KMS-11 (cell line): ENCODE data around the gene METTL3.

Experiments used
- H2AFZ ChIP-seq: fragments of 200-600 bp; sonication (generic); 2 replicates; pipeline ENCODE4 v1.6.1; 2016; ENCODE audit warnings: antibody characterized with exemption, mixed run types, low read depth
- H3K27ac ChIP-seq: fragments of 200-600 bp; sonication (generic); 2 replicates; pipeline ENCODE4 v1.6.1; 2016; ENCODE audit warnings: mild to moderate bottlenecking, mixed run types
- H3K27me3 ChIP-seq: fragments of 200-600 bp; sonication (generic); 2 replicates; pipeline ENCODE4 v1.6.1; 2017; ENCODE audit warnings: mild to moderate bottlenecking, low read depth, mixed run types, moderate library complexity; ENCODE audit not compliant: insufficient read depth
- H3K36me3 ChIP-seq: fragments of 200-600 bp; sonication (generic); 2 replicates; pipeline ENCODE4 v1.6.1; 2017; ENCODE audit warnings: mild to moderate bottlenecking, mixed run types; ENCODE audit not compliant: insufficient read depth
- H3K4me1 ChIP-seq: fragments of 200-600 bp; sonication (generic); 2 replicates; pipeline ENCODE4 v1.6.1; 2016; ENCODE audit warnings: mild to moderate bottlenecking, low read depth, mixed run types; ENCODE audit not compliant: poor library complexity, severe bottlenecking
- H3K4me2 ChIP-seq: fragments of 200-600 bp; sonication (generic); 2 replicates; pipeline ENCODE4 v1.7.0; 2016; ENCODE audit warnings: mild to moderate bottlenecking, mixed run types
- H3K4me3 ChIP-seq: fragments of 200-600 bp; sonication (generic); IDR thresholded peaks from 2 replicates; pipeline ENCODE4 v1.6.1; 2017; ENCODE audit warnings: low read depth, low read length, mixed read lengths; ENCODE audit not compliant: insufficient read depth
- H3K79me2 ChIP-seq: fragments of 200-600 bp; sonication (generic); 2 replicates; pipeline ENCODE4 v1.6.1; 2016; ENCODE audit warnings: low read depth, mixed run types; ENCODE audit not compliant: insufficient read depth
- H3K9ac ChIP-seq: fragments of 200-600 bp; sonication (generic); 2 replicates; pipeline ENCODE4 v1.6.1; 2016; ENCODE audit warnings: mild to moderate bottlenecking, mixed run types
- H4K20me1 ChIP-seq: fragments of 200-600 bp; sonication (generic); 2 replicates; pipeline ENCODE4 v1.6.1; 2016; ENCODE audit warnings: mild to moderate bottlenecking, mixed run types; ENCODE audit not compliant: insufficient read depth
- CTCF ChIP-seq: fragments of 200-600 bp; sonication (generic); conservative IDR thresholded peaks from 2 replicates; pipeline ENCODE4 v1.6.1; 2017; ENCODE audit warnings: low read depth, mild to moderate bottlenecking, antibody characterized with exemption, low read length, moderate library complexity, mixed read lengths

Gene METTL3

GRCh38 chr14:21496453-21496852 lies 14.7 kb downstream of the METTL3 start:
- Histone ChIP-seq H3K36me3 (no peaks in the 10 kb centered on the region), H2AFZ (no peak overlapping the region), H3K4me2 (no peak overlapping the region), H3K27ac (no peak overlapping the region), H3K4me3 (no peak overlapping the region), H3K27me3 (no peaks in the 10 kb centered on the region), H4K20me1 (no peaks in the 10 kb centered on the region), H3K79me2 (no peaks in the 10 kb centered on the region), H3K4me1 (peaks cover 31% of the 10 kb centered on the region), H3K9ac (no peak overlapping the region)
- TF ChIP-seq CTCF: no peak

- TF ChIP-seq CTCF: no peak
- H3K9ac ChIP-seq: no peak overlapping the region
- H3K79me2 ChIP-seq: no peaks in the 10 kb centered on the region
- H3K27me3 ChIP-seq: no peaks in the 10 kb centered on the region
- no peak overlapping the region for H3K4me3 ChIP-seq
- H3K27ac ChIP-seq: no peak overlapping the region
- H3K4me2 ChIP-seq: no peak overlapping the region
- H2AFZ ChIP-seq: no peak overlapping the region
- H4K20me1 ChIP-seq: no peaks in the 10 kb centered on the region
- H3K36me3 ChIP-seq: no peaks in the 10 kb centered on the region
- peaks cover 31% of the 10 kb centered on the region for H3K4me1 ChIP-seq
These were observed 16.0 kb downstream of the METTL3 start for GRCh38 chr14:21494902-21495762.

GRCh38 chr14:21486640-21487087 lies 24.5 kb downstream of the METTL3 start:
- no peak overlapping the region for H3K9ac ChIP-seq
- H3K27ac ChIP-seq: no peak overlapping the region
- no peaks in the 10 kb centered on the region for H4K20me1 ChIP-seq
- H2AFZ ChIP-seq: no peak overlapping the region
- H3K4me1 ChIP-seq: no peaks in the 10 kb centered on the region
- no peaks in the 10 kb centered on the region for H3K79me2 ChIP-seq
- no peak overlapping the region for H3K4me2 ChIP-seq
- no peak overlapping the region for H3K4me3 ChIP-seq
- no peaks in the 10 kb centered on the region for H3K27me3 ChIP-seq
- no peaks in the 10 kb centered on the region for H3K36me3 ChIP-seq
- TF ChIP-seq CTCF: no peak

DNA sequence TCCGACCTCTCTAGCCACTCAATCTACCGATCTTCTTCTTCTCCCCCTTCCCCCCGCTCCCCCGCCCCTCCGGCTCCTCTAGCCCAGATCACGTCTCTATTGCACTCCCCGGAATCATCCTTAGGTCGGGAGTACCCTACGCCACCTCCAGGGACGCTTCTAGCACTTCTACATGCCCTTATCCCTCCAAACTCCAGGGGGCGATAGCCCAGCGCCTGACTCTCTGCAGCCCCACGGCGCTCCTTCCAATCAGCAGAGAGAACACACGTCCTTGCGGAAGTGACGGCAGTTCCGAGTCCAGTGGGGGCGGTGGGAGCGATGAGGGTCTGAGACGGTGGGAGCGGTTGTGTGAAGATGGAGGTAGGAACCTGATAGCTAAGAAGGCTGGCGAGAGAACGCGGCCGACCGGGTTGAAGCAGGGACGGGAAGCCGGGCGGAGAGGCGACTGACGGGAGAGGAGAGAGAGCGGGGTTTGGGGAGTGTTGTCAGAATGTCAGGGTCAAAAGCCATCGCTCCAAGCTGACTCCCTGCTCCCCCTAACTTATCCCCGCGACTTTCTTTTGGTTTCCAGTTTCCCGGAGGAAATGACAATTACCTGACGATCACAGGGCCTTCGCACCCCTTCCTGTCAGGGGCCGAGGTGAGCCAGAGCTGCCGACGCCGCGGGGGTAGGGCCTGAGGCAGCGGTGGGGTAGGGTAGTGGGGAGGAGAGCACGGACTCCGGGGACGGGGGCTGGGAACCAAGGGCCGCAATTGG lies 34.0 kb downstream of the METTL3 start, which contains the start of the genes RAB2B and TOX4:
Gene RAB2B (minus strand): TSS at position 35 of the 757 bp plus-strand sequence. CDS start 87 bp downstream, outside the sequence.
Gene TOX4 (plus strand): TSS at position 271 of the 757 bp plus-strand sequence. CDS start 84 bp downstream, at position 355.
- H3K4me3 ChIP-seq: no peak within 1 kb of the TSS
- no peaks in the 10 kb centered on the region for H3K36me3 ChIP-seq
- peak within 1 kb of the TSS; percentile 69 for H2AFZ ChIP-seq
- H3K9ac ChIP-seq: peak within 1 kb of the TSS; percentile 42; the same call in 1 of the 2 replicates
- H3K27ac ChIP-seq: no peak within 1 kb of the TSS; the same call in 1 of the 2 replicates
- H3K79me2 ChIP-seq: peaks cover 17% of the 10 kb centered on the region; the same call in 1 of the 2 replicates
- peak within 1 kb of the TSS; percentile 68 for H3K4me2 ChIP-seq
- H4K20me1 ChIP-seq: no peaks in the 10 kb centered on the region
- H3K4me1 ChIP-seq: peaks cover 16% of the 10 kb centered on the region
- TF ChIP-seq CTCF: peak; percentile 70
- no peaks in the 10 kb centered on the region for H3K27me3 ChIP-seq
